Fibroblast of skin of scalp (primary cell): Measurements from ENCODE around the gene NOS3.
"Not testable (repeated sequence)": the region's sequence is repeated elsewhere in the genome, so short reads cannot be mapped to it uniquely, and the experiment has no call there.

Experiments used
- DNase-seq: peaks from one replicate; pipeline ENCODE4 v3.0.0-alpha.2; 2013

NOS3 gene

GRCh38 chr7:151039850-151040548, 49.2 kb downstream of the NOS3 start:
- no peak for DNase-seq

- DNase-seq, result no peak
These were observed 50.0 kb downstream of the NOS3 start for GRCh38 chr7:151040616-151041375.

GRCh38 chr7:151043449-151043848, 52.6 kb downstream of the NOS3 start:
- not testable (repeated sequence) for DNase-seq

- no peak for DNase-seq
These were observed 53.1 kb downstream of the NOS3 start for GRCh38 chr7:151043959-151044358.

- no peak for DNase-seq
These were observed 54.4 kb downstream of the NOS3 start for GRCh38 chr7:151045262-151045661.

- no peak for DNase-seq
These were observed 55.1 kb downstream of the NOS3 start for GRCh38 chr7:151045967-151046366.

GRCh38 chr7:151046603-151047573, 56.1 kb downstream of the NOS3 start:
- DNase-seq, result peak; percentile 61

GRCh38 chr7:151047976-151048815, 57.4 kb downstream of the NOS3 start, which contains the start of gene ASIC3:
Gene ASIC3, plus strand, starts transcription at chr7:151048531. Its CDS starts 355 bp downstream, at chr7:151048886.
- no peak for DNase-seq

GRCh38 chr7:151048911-151049463, 58.2 kb downstream of the NOS3 start:
- DNase-seq, result no peak

GRCh38 chr7:151051108-151051507, 60.3 kb downstream of the NOS3 start:
- DNase-seq, result peak; percentile 70

GRCh38 chr7:151053096-151053495, 62.3 kb downstream of the NOS3 start:
- no peak for DNase-seq

- no peak for DNase-seq
These were observed 62.9 kb downstream of the NOS3 start for GRCh38 chr7:151053751-151054150.

GRCh38 chr7:151056283-151056665, 65.5 kb downstream of the NOS3 start:
- DNase-seq, result no peak

- no peak for DNase-seq
These were observed 66.1 kb downstream of the NOS3 start for GRCh38 chr7:151056666-151057505.

GRCh38 chr7:151057506-151057988, 66.7 kb downstream of the NOS3 start, which contains the start of gene CDK5:
Gene CDK5, minus strand, starts transcription at chr7:151057897. Its CDS starts 49 bp downstream, at chr7:151057848.
- DNase-seq, result no peak

GRCh38 chr7:151057989-151058780, 67.4 kb downstream of the NOS3 start:
- DNase-seq, result peak; percentile 100

GRCh38 chr7:151058781-151059366, 68.1 kb downstream of the NOS3 start:
- DNase-seq, result no peak

GRCh38 chr7:151059367-151060112, 68.7 kb downstream of the NOS3 start, which contains the start of gene SLC4A2:
Gene SLC4A2, plus strand, starts transcription at chr7:151059589. Its CDS starts 2,399 bp downstream, at chr7:151061988.
- DNase-seq, result peak; percentile 83
